ENCODE measurements around the gene LIF.
A peak's percentile ranks its signal among the peaks of the same experiment; 100 is the strongest.

LIF gene

DNA sequence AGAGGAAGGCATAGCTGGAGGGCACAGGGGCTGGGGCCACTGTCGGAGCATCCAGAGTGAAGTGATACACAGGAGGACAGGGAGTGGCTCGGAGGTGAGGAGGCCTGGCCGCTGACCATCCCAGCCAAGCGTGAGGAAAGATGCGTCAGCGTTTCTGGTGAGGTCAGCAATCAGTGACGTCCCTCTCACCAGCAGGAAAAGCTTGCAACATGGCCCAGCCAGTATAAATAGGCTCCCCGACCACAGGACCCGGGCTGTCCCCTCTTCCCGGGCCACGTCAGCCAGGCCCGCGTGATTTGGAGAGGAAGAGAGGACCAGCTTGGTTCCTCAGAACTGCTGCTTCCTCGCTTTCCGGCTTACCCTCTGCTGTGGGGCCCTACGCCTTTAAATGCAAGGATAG, 24.3 kb upstream of the LIF start:
- no peak overlapping the region for H3K4me3 ChIP-seq (ENCODE audit: low read depth, low read length)
- TF ChIP-seq, protein P1, sequence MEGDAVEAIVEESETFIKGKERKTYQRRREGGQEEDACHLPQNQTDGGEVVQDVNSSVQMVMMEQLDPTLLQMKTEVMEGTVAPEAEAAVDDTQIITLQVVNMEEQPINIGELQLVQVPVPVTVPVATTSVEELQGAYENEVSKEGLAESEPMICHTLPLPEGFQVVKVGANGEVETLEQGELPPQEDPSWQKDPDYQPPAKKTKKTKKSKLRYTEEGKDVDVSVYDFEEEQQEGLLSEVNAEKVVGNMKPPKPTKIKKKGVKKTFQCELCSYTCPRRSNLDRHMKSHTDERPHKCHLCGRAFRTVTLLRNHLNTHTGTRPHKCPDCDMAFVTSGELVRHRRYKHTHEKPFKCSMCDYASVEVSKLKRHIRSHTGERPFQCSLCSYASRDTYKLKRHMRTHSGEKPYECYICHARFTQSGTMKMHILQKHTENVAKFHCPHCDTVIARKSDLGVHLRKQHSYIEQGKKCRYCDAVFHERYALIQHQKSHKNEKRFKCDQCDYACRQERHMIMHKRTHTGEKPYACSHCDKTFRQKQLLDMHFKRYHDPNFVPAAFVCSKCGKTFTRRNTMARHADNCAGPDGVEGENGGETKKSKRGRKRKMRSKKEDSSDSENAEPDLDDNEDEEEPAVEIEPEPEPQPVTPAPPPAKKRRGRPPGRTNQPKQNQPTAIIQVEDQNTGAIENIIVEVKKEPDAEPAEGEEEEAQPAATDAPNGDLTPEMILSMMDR (IDR thresholded peaks at IDR 0.05; ENCODE audit: insufficient read depth, low read depth, low read length, missing control alignments), result no peak
- DNase-seq (ENCODE audit: low read depth), result no peak

DNA sequence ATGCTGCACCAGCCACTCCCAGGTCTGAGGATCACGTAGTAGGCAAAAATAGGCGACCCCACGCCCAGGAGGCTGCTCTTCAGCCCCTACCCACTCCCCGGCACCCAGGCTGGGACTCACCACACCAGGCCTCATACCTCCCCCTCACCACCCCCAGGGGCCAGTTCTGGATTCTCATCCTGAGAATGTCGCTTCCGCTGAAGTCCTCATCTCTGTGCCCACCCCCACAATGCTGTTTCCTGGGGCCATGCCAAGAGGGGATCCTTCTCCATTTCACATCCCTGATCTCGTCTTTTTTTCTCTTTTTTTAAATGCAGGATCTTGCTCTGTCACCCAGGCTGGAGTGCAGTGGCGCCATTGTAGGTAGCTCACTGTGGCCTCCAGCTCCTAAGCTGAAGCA, 21.8 kb upstream of the LIF start:
- H3K4me3 ChIP-seq (ENCODE audit: low read depth, low read length), result no peak overlapping the region
- TF ChIP-seq, protein P1 (IDR thresholded peaks at IDR 0.05; ENCODE audit: insufficient read depth, low read depth, low read length, missing control alignments), result no peak
- no peak for DNase-seq (ENCODE audit: low read depth)

DNA sequence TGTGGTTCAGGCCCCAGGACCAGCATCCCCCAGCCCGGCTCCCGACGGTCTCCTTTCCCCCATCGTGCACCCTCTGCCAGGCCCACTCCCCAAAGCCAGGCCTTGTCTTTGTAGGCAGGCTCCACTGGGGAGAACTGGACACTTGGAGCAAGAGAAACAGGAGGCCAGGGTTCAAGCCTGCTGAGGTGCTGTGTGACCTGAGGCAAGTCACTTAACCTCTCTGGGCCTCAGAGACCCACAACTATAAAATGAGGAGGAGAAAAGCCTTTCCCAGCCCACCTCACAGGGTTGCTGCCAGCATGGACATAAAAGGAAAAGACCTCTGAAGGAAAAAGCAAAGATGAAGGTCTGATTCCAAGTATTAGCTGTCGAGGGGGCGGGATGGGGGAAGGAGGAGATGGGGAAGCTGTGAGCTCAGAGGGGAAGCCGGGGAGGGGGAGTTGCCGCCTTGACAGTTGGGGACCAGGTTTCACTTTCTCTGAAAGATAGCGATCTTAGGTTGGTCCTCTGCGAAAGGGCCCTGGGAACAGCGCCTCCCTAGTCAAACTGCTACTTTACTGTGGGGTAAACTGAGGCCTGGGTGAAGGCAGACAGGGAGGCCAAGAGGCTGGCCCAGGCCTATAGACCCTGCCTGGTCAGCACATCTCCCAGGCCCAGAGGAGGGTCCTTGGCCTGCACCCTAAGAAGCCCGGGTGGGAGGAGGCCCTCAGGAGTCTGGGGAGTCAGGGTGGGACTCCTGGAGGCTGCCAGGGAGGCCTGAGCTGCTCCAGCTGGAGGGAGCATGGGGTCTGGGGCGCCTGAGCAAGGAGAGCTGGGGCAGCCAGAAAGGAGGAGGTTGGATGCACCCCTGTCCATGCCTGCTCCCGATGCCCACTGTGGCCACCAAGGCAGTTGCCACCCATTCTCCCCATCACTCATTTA, 21.1 kb upstream of the LIF start:
- TF ChIP-seq, protein P1 (IDR thresholded peaks at IDR 0.05; ENCODE audit: insufficient read depth, low read depth, low read length, missing control alignments), result no peak
- no peak for DNase-seq (ENCODE audit: low read depth)
- H3K4me3 ChIP-seq (ENCODE audit: low read depth, low read length), result peak overlapping the region; percentile 50

DNA sequence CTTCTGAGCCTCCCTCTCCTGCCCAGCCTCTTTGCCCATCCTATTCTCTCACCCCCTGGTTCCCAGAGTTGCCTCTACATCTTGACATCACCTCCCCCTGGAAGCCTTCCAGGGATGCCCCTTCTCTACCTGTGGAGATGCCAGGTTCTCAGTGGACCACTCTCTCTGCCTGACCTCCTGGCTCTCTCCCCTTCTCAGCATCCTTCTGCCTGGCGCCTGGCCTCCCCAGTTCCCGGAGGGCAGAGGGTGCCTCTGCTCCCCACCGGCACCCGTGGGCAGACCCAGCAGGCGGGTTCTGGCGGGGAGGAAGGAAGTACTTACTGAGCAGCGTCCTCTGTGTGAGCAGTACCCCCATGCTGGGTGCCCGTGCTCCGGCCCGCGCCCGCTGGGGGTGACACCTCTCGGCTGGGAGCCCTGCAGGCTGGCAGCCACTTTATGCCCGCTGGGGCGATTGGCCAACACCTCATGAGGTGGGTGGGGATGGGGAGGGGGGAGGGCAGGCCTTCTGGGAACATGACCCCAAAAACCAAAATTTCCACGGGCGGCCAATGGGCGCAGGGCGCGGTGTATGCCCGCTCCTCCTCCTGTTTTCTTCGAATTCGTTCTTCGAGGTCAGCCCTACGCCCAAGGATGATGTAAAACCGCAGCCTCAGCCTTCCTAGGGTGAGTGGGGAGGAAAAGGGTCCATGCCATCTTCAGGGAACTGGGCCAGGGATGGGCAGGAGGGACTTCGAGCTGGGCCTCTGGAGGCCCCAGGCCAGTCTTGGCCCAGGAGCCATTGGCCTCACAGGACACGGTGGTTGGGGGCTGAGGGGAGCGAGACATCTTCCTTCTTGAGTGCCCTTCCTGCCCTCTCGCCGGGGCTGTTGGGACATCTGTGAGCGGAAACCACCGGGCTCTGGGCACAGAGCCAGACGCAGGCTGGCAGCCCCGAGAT, 20.2 kb upstream of the LIF start, which contains the start of gene OSM:
Gene OSM, minus strand, starts transcription at position 407 of the 937 bp plus-strand sequence. Its CDS starts 52 bp downstream, at position 355.
- TF ChIP-seq, protein P1 (IDR thresholded peaks at IDR 0.05; ENCODE audit: insufficient read depth, low read depth, low read length, missing control alignments), result no peak
- DNase-seq (ENCODE audit: low read depth), result peak; percentile 69

DNA sequence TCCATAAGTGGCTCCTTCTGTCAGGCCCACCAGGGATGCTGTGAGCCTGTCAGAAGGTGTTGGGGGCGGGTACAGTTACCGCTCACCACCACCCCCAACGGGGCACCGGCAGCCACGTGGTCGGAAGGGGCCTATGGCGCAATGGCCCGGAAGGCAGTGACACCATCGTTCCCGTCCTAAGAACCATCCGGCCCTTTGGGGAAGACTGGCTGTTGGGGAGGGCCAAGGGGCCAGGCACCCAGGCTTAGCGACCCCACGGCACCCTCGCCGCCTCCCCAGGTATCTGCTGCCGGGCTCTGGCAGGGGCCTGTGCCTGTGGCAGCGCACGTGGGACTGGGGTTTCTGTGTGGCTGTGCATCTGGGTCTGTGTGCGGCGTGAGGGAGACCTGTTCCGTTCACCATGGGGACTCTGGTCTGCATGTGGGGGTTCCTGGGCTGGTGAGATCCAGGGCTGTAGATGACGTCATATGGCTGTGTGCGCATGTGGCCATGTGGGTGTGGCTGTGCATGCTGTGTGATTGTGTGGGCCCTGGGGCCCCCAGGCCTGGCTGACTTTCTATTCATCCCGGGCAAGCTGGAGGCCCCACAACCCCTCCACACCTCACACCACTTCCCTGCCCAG, 19.4 kb upstream of the LIF start:
- H3K4me3 ChIP-seq (ENCODE audit: low read depth, low read length), result peak overlapping the region; percentile 50
- peak; percentile 84 for DNase-seq (ENCODE audit: low read depth)
- TF ChIP-seq, protein P1 (IDR thresholded peaks at IDR 0.05; ENCODE audit: insufficient read depth, low read depth, low read length, missing control alignments), result no peak

More for the DNA sequence above, 20.2 kb upstream of the LIF start, which contains the start of gene OSM:
- peak within 1 kb of the TSS; percentile 50 for H3K4me3 ChIP-seq (ENCODE audit: low read depth, low read length)

DNA sequence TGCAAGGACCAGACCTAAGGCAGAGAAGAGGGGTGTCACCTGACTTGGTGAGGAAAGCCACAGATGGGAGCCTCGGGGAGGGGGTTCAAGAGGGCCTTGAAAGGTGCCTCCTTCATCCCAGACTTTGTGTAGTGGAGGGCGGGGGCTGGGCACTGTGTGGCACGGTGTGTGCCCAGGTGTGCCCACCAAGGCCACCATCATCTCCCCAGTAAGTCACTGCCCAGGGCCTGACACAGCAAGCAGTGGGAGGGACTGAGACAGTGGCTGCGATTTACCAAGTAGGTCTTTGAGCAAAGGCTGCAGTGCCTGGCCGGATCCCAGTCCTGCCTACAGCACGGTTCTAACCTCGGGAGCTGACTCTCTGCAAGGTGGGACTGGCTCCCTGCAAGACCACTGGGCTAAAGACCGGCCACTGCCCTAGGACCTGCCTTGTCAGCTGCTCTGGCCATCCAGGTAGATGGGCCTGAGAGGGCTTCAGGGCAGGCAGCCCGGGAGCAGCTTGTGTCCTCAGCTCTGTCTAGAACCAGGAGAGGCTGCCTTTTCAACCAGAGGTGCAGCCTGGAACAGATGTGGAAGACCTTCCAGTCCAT, 18.7 kb upstream of the LIF start:
- TF ChIP-seq, protein P1 (IDR thresholded peaks at IDR 0.05; ENCODE audit: insufficient read depth, low read depth, low read length, missing control alignments), result no peak
- H3K4me3 ChIP-seq (ENCODE audit: low read depth, low read length), result no peak overlapping the region
- DNase-seq (ENCODE audit: low read depth), result no peak
